Cardiac fibroblast (primary cell): ENCODE results near the gene POLDIP2.

ENCODE experiments used
- DNase-seq, 2 donors: peaks; one replicate each; pipeline versions ENCODE4 v3.0.0 to v3.0.0-alpha.2; 2010; ENCODE audit warnings: low read depth in 2 of 2
- H3K4me3 ChIP-seq, 2 donors: replicated peaks in 1 of 2; 1 replicate in 1 of 2; 2 replicates in 1 of 2; pipeline ENCODE4 v1.5.1; 2011; ENCODE audit warnings: low read depth in 2 of 2, low read length in 2 of 2, mild to moderate bottlenecking in 2 of 2, moderate library complexity in 1 of 2
- TF ChIP-seq, protein P1 (sequence below): IDR thresholded peaks from one replicate; pipeline ENCODE4 v1.5.1; 2011; ENCODE audit warnings: low read depth, mild to moderate bottlenecking, low read length, inconsistent platforms

POLDIP2 gene

DNA sequence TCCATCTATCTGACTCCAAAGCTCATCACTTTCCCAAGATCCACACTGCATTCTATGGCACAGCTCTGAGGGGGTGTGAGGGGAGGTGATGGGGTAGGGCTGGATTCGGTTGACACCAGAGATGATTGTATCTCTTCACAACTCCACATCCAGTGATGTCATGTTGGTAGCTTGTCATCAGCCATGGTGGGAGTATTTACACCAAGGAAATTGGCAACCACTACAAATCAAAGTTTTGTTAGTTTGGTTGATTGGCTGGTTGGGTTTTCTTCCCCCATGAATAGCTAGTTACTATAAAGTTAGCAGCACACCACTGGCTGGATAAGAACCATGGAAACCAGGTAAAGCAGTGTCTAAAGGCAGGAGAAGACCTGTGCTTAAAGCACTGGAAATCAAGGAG is 33.7 kb upstream of the POLDIP2 start:
- no peak overlapping the region for H3K4me3 ChIP-seq
- no peak for DNase-seq
- TF ChIP-seq, protein P1, sequence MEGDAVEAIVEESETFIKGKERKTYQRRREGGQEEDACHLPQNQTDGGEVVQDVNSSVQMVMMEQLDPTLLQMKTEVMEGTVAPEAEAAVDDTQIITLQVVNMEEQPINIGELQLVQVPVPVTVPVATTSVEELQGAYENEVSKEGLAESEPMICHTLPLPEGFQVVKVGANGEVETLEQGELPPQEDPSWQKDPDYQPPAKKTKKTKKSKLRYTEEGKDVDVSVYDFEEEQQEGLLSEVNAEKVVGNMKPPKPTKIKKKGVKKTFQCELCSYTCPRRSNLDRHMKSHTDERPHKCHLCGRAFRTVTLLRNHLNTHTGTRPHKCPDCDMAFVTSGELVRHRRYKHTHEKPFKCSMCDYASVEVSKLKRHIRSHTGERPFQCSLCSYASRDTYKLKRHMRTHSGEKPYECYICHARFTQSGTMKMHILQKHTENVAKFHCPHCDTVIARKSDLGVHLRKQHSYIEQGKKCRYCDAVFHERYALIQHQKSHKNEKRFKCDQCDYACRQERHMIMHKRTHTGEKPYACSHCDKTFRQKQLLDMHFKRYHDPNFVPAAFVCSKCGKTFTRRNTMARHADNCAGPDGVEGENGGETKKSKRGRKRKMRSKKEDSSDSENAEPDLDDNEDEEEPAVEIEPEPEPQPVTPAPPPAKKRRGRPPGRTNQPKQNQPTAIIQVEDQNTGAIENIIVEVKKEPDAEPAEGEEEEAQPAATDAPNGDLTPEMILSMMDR, result no peak

DNA sequence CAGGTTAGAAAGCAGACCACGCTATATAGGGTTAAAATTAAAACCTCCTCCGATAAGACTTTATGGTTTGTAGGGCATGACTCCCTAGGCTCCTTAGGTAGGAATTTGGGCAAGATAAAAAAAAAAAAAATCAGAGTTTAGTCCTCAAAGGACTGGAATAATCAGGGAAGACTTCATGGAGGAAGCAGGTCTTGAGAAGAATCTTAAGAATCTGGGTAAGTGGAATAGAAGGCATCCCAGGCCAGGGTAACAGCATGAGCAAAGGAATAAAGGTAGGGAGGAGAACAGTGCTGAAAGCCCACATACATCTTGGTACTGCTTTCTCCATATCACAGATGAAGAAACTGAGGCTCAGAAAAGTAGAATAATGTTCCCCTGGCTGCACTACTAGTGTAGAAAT is 33.2 kb upstream of the POLDIP2 start:
- TF ChIP-seq, protein P1, result no peak
- no peak for DNase-seq

DNA sequence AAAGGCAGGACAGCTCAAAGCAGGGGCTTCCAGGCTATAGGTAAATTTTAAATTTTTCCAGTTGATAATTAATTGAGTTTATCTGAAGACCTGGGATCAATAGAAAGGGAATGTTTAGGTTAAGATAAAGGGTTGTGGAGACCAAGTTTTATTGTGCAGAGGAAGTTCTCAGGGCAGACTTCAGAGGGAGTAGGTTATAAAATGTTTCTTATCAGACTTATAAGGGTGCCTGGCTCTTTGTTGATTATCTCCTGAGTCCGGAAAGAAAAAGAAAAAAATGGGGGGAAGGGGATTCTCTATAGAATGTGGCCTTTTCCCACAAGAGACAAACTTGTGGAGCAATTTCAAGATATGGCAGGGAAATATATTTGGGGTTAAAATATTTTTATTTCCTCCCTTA is 32.8 kb upstream of the POLDIP2 start:
- no peak overlapping the region for H3K4me3 ChIP-seq
- TF ChIP-seq, protein P1, result no peak
- DNase-seq, result no peak

More for the DNA sequence above, 33.2 kb upstream of the POLDIP2 start:
- no peak overlapping the region for H3K4me3 ChIP-seq

DNA sequence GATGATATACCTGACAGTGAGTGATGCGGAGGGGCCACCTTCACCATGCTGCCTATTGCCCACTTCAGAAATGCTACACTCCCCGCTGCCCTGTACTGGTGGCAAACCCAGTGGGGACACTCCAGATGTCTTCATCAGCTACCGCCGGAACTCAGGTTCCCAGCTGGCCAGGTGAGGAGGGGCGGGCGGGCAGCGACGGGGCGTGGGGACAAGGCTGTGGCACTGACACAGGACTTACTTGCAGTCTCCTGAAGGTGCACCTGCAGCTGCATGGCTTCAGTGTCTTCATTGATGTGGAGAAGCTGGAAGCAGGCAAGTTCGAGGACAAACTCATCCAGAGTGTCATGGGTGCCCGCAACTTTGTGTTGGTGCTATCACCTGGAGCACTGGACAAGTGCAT is 30.8 kb upstream of the POLDIP2 start:
- DNase-seq, result no peak
- TF ChIP-seq, protein P1, result no peak
- H3K4me3 ChIP-seq, result no peak overlapping the region

DNA sequence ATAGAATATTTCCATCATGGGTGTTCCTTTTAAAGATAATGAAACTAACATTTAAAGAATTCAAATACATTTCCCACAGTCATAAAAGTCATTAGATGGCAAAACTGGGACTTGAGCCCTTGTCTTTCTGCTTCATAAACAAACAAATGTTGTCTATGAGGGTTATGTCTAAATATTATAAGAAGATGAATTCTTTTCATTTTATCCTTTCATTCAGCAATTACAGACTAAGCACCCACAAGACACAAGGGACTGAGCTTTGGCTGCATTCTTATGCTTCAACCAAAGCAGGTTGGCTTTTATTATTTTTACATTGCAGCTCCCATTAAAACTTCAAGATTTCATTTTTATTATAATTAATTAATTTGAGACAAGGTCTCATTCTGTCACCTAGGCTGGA is 29.1 kb upstream of the POLDIP2 start:
- TF ChIP-seq, protein P1, result no peak
- no peak overlapping the region for H3K4me3 ChIP-seq
- no peak for DNase-seq

DNA sequence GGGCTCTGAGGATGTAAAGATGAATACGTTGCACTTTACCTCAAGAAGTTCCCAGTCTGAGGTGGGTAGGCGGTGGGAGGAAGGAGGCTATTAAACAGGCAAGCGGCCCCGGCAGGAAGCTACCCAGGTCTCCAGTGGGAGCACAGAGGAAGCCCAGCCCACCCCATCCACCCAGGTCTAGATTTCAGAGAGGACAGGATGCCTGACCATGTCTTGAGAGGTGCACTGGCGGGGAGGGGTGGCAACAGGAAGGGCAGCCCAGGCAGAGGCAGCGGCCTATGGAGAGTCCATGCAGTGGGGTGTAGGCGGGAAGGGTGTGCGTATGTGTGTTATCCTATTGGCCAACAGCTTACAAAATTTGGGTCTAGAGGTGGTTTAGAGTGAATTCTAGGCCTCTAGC is 28.1 kb upstream of the POLDIP2 start:
- no peak for DNase-seq
- H3K4me3 ChIP-seq, result no peak overlapping the region
- TF ChIP-seq, protein P1, result no peak

- TF ChIP-seq, protein P1, result no peak
- H3K4me3 ChIP-seq, result no peak overlapping the region
- DNase-seq, result no peak
These were observed 27.7 kb upstream of the POLDIP2 start for GRCh38 chr17:28385037-28385400.
